ENCODE measurements around the gene GNB4. TPM values are rescaled to one million over a fixed set of nuclear protein-coding genes. Genes with fewer than 3 reads are reported as not detected.

Gene GNB4
- total and polyA plus RNA-seq, 2 donors (not counting 3 experiments of a cell fraction or from before 2014, with no cell fraction given) = 30.3 to 62.6 TPM

- ChIA-PET CTCF (interaction anchor here (1.3 kb wide), 1 partner anchor 84 kb away, joined by 3 read pairs; no protein-coding TSS in a partner anchor), POLR2A (interaction anchor here (0.7 kb wide), 1 partner anchor 338 kb away, joined by 4 read pairs; no protein-coding TSS in a partner anchor)
- Histone ChIP-seq H3K27me3 (ENCODE audit: control insufficient read depth in 2 of 2, insufficient read depth in 2 of 2, low read length in 2 of 2) (no peaks in the 10 kb centered on the region), H3K9me1 (replicated peaks; ENCODE audit: control insufficient read depth, extremely low read depth, insufficient read depth, low read length) (no peaks in the 10 kb centered on the region), H4K20me1 (replicated peaks; ENCODE audit: control insufficient read depth, extremely low read depth, insufficient read depth, low read length) (no peaks in the 10 kb centered on the region), H3K27ac (ENCODE audit: insufficient read depth, low read depth, low read length) (no peak overlapping the region), H3K79me2 (ENCODE audit: control insufficient read depth, insufficient read depth, low read length) (no peaks in the 10 kb centered on the region), H3K9ac (replicated peaks; ENCODE audit: extremely low read depth, insufficient read depth, low read length) (no peak overlapping the region), H3K4me2 (ENCODE audit: insufficient read depth, low read length) (no peak overlapping the region), H3K4me3 (replicated peaks in 1 of 3; ENCODE audit: insufficient read depth in 1 of 3, low read depth in 1 of 3, low read length in 3 of 3) (no peak overlapping the region), H3K4me1 (ENCODE audit: control insufficient read depth, extremely low read depth, insufficient read depth, low read length) (peaks cover 7% of the 10 kb centered on the region), H3K36me3 (ENCODE audit: control insufficient read depth in 2 of 2, extremely low read depth in 1 of 2, insufficient read depth in 2 of 2, low read length in 2 of 2) (no peaks in the 10 kb centered on the region), H3K9me3 (replicated peaks; ENCODE audit: control insufficient read depth, insufficient read depth, low read length) (no peaks in the 10 kb centered on the region), H2AFZ (ENCODE audit: low read depth, low read length) (no peak overlapping the region)
- FAIRE-seq (no peak), DNase-seq (ENCODE audit: low read depth, low spot score) (peak; percentile 13)
- TF ChIP-seq MYC (IDR thresholded peaks at IDR 0.05; ENCODE audit: low read depth, low read length) (no peak), MAX (IDR thresholded peaks at IDR 0.05; ENCODE audit: insufficient read depth, insufficient read length) (no peak)
- dilution Hi-C loops (cut with MboI; ENCODE audit: extremely low pct_ligation_motif_present, low sequenced_read_pairs) = no loop called here
- intact Hi-C loops (cut with micrococcal nuclease) = no loop called here
- no TSS peak for BruUV-seq (replicated peaks)
These were observed 23.2 kb upstream of the GNB4 start for GRCh38 chr3:179474480-179474879.

GRCh38 chr3:179473565-179473964, 22.3 kb upstream of the GNB4 start:
- Histone ChIP-seq H3K9me3 (replicated peaks; ENCODE audit: control insufficient read depth, insufficient read depth, low read length) (no peaks in the 10 kb centered on the region), H3K79me2 (ENCODE audit: control insufficient read depth, insufficient read depth, low read length) (no peaks in the 10 kb centered on the region), H4K20me1 (replicated peaks; ENCODE audit: control insufficient read depth, extremely low read depth, insufficient read depth, low read length) (no peaks in the 10 kb centered on the region), H3K4me3 (replicated peaks in 1 of 3; ENCODE audit: insufficient read depth in 1 of 3, low read depth in 1 of 3, low read length in 3 of 3) (peak overlapping the region in 1 of 3 experiments; percentile 26), H3K36me3 (ENCODE audit: control insufficient read depth in 2 of 2, extremely low read depth in 1 of 2, insufficient read depth in 2 of 2, low read length in 2 of 2) (no peaks in the 10 kb centered on the region), H3K27ac (ENCODE audit: insufficient read depth, low read depth, low read length) (peak overlapping the region; percentile 68), H2AFZ (ENCODE audit: low read depth, low read length) (peak overlapping the region; percentile 90), H3K4me2 (ENCODE audit: insufficient read depth, low read length) (peak overlapping the region; percentile 86), H3K9ac (replicated peaks; ENCODE audit: extremely low read depth, insufficient read depth, low read length) (peak overlapping the region; percentile 8), H3K27me3 (ENCODE audit: control insufficient read depth in 2 of 2, insufficient read depth in 2 of 2, low read length in 2 of 2) (no peaks in the 10 kb centered on the region), H3K9me1 (replicated peaks; ENCODE audit: control insufficient read depth, extremely low read depth, insufficient read depth, low read length) (no peaks in the 10 kb centered on the region), H3K4me1 (ENCODE audit: control insufficient read depth, extremely low read depth, insufficient read depth, low read length) (peaks cover 7% of the 10 kb centered on the region)
- DNase-seq (ENCODE audit: low read depth, low spot score) (peak; percentile 86), FAIRE-seq (peak; percentile 89)
- intact Hi-C loops (cut with micrococcal nuclease) (loop anchor here (1.0 kb wide), 3 partner anchors 10 to 54 kb away; partner anchors contain the start of gene GNB4), dilution Hi-C loops (cut with MboI; ENCODE audit: extremely low pct_ligation_motif_present, low sequenced_read_pairs) (no loop called here)
- CTCF ChIA-PET = interaction anchor here (1.3 kb wide), 2 partner anchors 12 to 85 kb away, joined by 3 read pairs; no protein-coding TSS in a partner anchor
- POLR2A ChIA-PET = no interaction called here
- BruUV-seq (replicated peaks) = no TSS peak
- TF ChIP-seq FOS (IDR thresholded peaks at IDR 0.05; ENCODE audit: borderline replicate concordance, insufficient read depth, low read length) (peak; percentile 42), CTCF (IDR thresholded peaks at IDR 0.05; ENCODE audit: extremely low read depth in 1 of 2, insufficient read depth in 1 of 2, low read depth in 1 of 2, low read length in 2 of 2) (no peak), POLR2AphosphoS5 (IDR thresholded peaks at IDR 0.05; ENCODE audit: insufficient read depth, low read depth, low read length) (peak; percentile 34)

Data from endothelial cell of umbilical vein (primary cell).